Cortex of kidney (tissue), 1 donor: ENCODE results near the gene HNF1B.

Experiments used
- DNase-seq: peaks from one replicate; lab custom pipeline; 2025; lab: John Stamatoyannopoulos, UW

The HNF1B gene

GRCh38 chr17:37761961-37762360, 17.1 kb upstream of the HNF1B start:
- no peak for DNase-seq

- no peak for DNase-seq
Observed at GRCh38 chr17:37761059-37761458, 16.2 kb upstream of the HNF1B start.

- DNase-seq, result no peak
Observed at GRCh38 chr17:37759014-37759637, 14.3 kb upstream of the HNF1B start.

- no peak for DNase-seq
Observed at GRCh38 chr17:37756051-37756450, 11.2 kb upstream of the HNF1B start.

- no peak for DNase-seq
Observed at GRCh38 chr17:37755455-37755854, 10.6 kb upstream of the HNF1B start.

- DNase-seq, result no peak
Observed at GRCh38 chr17:37754363-37754762, 9.5 kb upstream of the HNF1B start.

GRCh38 chr17:37752482-37752881, 7.6 kb upstream of the HNF1B start:
- no peak for DNase-seq

GRCh38 chr17:37750768-37751475, 6.1 kb upstream of the HNF1B start:
- DNase-seq, result no peak

GRCh38 chr17:37750292-37750691, 5.4 kb upstream of the HNF1B start:
- DNase-seq, result no peak

- DNase-seq, result no peak
Observed at GRCh38 chr17:37747222-37747621, 2.4 kb upstream of the HNF1B start.

GRCh38 chr17:37746617-37747016, 1.8 kb upstream of the HNF1B start:
- no peak for DNase-seq

- DNase-seq, result no peak
Observed at GRCh38 chr17:37745801-37746426, 1.1 kb upstream of the HNF1B start.

- no peak for DNase-seq
Observed at GRCh38 chr17:37744633-37744927, 279 bp downstream of the HNF1B start.

- no peak for DNase-seq
Observed at GRCh38 chr17:37743875-37744632, 805 bp downstream of the HNF1B start.

- DNase-seq, result no peak
Observed at GRCh38 chr17:37743612-37743874, 1.3 kb downstream of the HNF1B start.

- DNase-seq, result no peak
Observed at GRCh38 chr17:37742762-37743611, 1.9 kb downstream of the HNF1B start.

- no peak for DNase-seq
Observed at GRCh38 chr17:37742116-37742761, 2.6 kb downstream of the HNF1B start.

GRCh38 chr17:37741341-37742115, 3.3 kb downstream of the HNF1B start:
- DNase-seq, result no peak

- no peak for DNase-seq
Observed at GRCh38 chr17:37740915-37741314, 3.9 kb downstream of the HNF1B start.

- no peak for DNase-seq
Observed at GRCh38 chr17:37737971-37738370, 6.9 kb downstream of the HNF1B start.

GRCh38 chr17:37737081-37737480, 7.8 kb downstream of the HNF1B start:
- DNase-seq, result no peak
